GM19397 (cell line): Measurements from ENCODE around the gene APP.

Source experiments
- ATAC-seq: cut with Tn5 transposase; IDR thresholded peaks from one replicate; pipeline ENCODE4 v1.9.1; 2021; ENCODE audit warnings: mild to moderate bottlenecking, moderate library complexity; ENCODE audit not compliant: unreplicated experiment

Gene APP

DNA sequence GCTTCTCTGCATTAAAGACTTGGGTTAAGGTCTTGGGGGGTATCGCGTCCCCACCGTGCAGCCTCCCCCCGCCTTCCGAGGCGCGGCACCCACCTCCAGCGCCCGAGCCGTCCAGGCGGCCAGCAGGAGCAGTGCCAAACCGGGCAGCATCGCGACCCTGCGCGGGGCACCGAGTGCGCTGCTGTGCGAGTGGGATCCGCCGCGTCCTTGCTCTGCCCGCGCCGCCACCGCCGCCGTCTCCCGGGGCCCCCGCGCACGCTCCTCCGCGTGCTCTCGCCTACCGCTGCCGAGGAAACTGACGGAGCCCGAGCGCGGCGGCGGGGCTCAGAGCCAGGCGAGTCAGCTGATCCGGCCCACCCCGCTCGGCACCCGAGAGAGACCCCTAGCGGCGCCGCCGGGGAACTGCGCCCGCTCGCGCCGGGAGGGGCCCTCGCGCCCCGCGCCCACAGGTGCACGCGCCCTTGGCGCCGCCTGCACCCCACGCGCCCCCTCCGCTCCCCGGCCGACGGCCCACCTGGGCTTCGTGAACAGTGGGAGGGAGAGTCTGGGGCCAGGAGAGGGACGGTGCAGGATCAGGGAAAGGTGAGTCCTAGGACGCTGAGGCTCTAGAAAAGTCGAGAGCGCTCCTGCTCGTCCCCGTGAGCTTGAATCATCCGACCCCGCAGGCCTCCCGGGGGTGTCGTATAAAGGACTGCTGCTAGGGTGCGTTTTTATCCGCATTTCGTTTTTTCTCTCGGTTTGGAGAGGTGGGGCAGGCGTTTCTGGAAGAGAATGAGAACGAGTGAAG, at the start of gene APP:
Gene APP (minus strand): TSS at position 300 of the 787 bp plus-strand sequence. CDS start 150 bp downstream, at position 150.
- ATAC-seq: peak; percentile 87

- no peak for ATAC-seq
Measured at GRCh38 chr21:26212220-26212619, 41.6 kb upstream of the APP start.

- no peak for ATAC-seq
Measured at GRCh38 chr21:26210614-26211013, 40.0 kb upstream of the APP start.

DNA sequence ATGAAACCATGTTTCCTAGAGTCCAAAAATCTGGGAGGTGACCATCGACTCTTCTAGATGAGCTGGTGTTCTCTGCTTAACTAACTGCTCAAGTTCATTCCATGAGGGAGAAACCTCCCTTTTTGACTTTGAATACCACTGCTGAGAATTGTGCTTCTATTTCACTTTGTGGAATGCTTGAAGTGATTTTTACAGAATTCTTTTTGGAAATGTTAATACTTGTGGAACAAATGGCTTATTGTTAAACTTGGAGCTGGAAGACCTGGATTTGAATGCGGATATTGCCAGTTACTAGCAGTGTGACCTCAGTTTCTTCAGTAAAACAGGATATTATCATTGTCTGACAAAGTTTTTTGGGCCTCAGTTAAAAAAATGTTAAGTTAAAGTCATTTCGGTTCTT, 36.5 kb upstream of the APP start:
- no peak for ATAC-seq

GRCh38 chr21:26199456-26199855, 28.9 kb upstream of the APP start:
- ATAC-seq: no peak

- ATAC-seq: no peak
Measured at GRCh38 chr21:26195708-26196107, 25.1 kb upstream of the APP start.

GRCh38 chr21:26194811-26195251, 24.3 kb upstream of the APP start:
- ATAC-seq: no peak

DNA sequence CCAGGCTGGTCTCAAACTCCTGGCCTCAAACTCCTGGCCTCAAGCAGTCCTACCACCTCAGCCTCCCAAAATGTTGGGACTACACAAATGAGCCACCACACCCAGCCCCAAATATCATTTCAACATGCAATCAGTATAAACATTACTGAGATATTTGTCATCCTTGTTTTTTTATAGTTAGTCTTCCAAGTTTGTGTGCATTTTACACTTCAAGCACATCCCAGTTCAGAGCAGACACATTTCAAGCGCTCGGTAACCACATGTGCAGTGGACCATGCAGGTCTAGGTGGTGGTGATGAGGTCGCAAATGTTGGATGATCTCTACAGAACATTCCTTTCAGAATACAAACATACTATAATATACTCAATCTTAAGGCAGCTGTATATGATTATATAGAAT, 23.8 kb upstream of the APP start:
- ATAC-seq: no peak

DNA sequence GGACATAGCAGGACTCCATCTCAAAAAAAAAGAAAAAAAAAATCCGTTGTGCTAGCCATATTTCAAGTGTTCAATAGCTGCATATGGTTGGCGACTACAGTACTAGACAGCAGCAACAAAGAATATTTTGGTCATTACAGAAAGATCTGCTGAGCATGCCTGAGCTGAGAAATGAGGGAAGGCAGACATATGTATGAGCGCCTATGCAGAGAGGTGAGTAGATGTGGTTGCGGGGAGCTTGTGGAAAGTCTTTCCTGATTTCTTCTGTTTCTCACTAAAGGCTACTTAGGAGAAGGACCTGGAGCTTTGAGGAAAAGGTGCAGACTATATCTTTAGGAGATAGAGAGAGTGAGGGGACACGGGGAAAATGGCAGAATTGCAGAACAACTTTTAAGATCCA, 21.0 kb upstream of the APP start:
- no peak for ATAC-seq

GRCh38 chr21:26188422-26188821, 17.9 kb upstream of the APP start:
- no peak for ATAC-seq

- no peak for ATAC-seq
Measured at GRCh38 chr21:26185446-26185845, 14.9 kb upstream of the APP start.

DNA sequence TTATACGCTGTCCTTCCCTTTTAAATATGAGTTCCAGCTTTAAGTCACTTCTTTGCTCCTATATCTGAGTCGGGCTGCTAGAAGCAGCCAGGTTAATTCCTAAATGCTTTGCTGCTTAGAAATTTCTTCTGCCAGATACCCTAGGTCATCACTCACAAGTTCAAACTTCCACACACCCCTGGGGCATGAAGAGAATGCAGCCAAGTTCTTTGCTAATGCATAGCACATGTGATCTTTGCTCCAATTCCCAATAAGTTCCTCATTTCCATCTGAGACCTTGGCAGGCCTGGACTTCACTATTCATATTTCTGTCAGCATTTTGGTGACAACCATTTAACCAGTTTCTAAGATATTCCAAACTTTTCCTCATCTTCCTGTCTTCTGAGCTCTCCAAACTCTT, 14.5 kb upstream of the APP start:
- ATAC-seq: no peak

DNA sequence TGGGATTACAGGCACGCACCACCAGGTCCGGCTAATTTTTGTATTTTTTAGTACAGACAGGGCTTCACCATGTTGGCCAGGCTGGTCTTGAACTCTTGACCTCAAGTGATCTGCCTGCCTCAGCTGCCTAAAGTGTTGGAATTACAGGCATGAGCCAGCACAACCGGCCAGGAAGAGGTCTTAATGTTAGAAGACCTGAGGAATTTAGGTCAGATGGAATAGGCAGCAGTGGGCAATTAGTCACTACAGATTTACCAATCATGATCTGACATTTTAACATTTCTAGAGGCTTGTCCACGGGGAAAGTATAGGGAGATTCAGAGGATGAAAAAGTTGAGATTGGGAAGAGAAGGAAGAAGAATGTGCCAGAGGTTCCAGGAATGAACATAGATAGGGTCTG, 8.9 kb upstream of the APP start:
- ATAC-seq: no peak

DNA sequence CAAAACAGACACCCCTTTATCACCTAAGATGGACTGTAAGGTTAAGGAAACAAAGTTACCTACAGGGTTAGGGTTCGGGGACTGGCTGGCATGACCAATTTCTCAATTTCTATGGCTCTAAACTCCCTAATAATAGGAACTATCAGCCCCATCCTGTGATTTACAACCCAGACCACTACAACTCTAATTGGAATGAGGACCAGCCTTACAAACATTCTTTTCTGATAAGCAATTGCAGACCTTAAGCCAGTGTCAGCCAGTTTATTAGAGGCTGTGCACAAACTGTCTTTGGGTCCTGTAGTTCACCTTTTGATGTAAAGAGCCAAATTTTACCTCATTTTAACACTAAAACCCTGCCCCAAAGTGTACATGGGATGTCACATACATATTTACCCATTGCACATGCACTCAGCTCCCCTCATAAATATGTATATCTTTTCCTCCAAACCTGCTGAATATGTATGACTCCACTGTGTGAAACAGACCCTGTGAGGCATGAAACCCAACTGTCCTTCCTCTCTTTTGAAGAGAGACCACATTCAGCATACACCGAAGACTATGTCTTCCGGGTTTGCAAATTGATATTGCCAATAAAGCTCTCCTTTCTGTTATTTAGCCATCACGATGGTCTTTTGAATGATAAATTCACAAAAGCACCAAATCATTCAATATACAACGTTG, 7.3 kb upstream of the APP start:
- ATAC-seq: peak; percentile 76

DNA sequence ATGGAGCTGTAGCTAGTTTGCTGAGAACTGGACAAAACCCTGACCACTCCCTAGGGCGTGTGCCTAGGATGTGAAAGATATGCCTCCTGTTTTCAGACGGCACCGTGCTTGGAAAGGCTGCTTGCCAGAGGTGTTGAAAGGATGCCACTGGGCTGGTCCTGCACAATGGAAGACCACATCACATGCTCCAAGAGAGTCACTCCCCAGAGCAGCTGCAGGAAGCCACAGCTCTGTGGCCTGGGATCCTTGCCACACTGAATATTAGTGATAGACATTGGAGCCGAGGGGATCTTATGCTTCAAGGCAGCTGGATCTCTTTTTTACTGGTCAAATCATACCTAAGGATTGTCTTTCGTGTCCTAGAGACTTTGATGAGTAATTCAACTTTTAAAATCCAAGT, 6.6 kb upstream of the APP start:
- ATAC-seq: no peak

GRCh38 chr21:26171258-26172100, 909 bp upstream of the APP start:
- no peak for ATAC-seq

DNA sequence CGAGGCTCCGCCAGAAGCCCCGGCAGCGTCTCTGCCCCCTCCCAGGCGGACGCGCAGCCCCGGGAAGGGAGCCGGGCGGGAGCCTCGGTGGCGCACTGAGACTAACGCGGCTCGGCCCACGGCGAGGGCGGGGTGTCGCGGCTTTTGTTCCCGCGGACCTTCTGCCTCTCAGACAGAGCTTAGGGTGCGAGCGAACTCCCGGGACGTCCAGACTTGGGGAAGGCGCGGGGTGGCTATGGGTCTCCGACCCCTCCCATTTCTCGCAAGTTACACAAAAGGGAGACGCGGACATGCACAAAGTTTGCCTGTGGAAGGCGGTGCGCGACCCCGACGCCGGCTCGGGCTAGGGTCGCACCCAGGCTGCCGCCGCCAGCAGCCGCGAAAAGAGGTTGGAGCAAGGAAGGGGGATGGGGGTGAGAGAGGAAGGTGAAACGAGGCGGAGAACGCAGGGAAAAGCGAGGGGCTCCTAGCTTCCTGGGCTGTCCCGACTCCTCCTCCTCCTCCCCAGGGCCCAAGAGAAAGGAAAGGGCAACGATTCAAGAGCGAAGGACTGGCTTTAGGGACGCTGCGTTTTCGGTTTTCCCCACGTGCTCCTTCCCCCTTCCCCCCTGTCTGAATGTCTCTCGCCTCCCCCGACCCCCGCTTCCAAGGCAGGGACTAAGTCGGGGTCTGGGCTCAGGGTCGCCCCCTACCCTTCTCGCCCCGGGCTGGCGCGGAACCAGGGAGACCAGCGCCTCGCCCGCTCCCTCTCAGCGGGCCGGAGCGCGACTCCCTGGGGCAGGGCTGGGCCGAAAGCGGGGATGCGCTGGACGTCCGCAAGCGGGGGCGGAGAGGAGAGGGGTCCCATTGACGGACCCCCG, 729 bp downstream of the APP start:
- ATAC-seq: peak; percentile 24

DNA sequence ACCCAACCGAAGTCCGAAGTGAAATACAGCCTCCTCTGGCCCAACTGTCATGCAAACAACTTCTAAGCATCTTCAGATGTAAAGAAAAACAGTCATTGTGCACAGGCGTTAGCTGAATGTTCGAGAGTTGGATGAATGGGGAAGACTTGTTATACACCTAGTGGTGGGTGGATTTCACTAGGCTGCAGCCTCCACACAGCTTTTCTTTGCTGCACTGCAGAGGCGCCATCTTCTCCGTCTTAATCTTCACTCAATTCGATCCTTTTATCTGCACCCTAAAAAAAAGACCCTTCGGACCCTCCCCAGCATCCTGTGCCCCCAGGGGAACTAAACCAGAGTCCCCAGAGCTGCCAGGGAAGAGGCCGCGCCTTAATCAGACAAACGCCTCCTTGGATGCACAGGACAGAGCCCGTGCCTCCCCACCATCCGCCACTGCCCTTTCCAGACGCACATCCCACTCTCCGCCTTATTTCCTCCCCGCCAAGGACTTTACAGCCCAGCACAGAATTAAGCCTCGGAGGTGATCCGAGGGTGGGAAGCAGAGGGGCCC, 1.4 kb downstream of the APP start:
- peak; percentile 41 for ATAC-seq

- no peak for ATAC-seq
Measured at GRCh38 chr21:26168371-26168770, 2.2 kb downstream of the APP start.

GRCh38 chr21:26167593-26167992, 3.0 kb downstream of the APP start:
- ATAC-seq: no peak
